Measurements from ENCODE around the gene HDGFL2.

HDGFL2 gene

DNA sequence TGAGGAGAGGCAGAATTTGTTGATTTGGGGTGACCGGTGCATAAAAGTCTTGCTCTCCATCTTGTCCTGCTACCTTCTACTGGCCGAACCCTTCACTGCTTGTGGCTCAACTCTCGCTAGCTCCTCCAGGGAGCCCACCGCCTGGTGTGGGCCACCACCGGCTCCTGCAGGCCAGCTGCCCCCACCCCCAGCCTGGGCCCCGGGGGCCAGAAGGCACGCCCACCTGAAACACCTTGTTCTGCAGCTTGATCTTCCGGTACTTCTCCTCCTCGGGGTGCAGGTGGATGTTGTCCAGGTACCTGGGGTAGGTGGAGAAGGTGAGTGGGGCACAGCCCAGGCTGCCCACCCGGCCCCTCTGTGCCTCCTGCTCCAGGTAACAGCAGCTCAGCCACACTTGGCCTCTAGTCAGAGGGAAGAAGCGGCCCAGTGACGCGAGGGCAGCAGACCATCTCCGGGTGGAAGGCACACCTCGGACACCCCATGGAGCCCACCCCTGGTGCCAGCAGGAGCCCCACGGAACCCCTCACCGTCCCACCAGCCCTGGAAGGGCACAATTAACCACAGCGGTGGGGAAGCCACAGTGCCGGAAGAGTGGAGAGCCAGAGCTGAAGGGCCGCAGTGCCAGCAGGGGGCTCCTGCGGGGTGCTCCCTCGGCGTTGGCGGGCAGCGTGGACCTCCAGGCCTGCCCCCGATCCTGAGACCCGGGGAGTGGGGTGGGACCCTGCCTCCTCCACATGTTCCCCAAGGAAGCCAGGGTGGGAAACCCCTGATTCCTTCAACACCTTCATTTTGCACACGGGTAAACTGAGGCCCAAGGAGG lies 24.6 kb upstream of the HDGFL2 start:
- Histone ChIP-seq H3K56ac (ENCODE audit: low read length) (no peak overlapping the region), H3K79me2 (ENCODE audit: control insufficient read depth, insufficient read depth, low read length) (no peaks in the 10 kb centered on the region), H4K8ac (ENCODE audit: low read depth, low read length) (no peak overlapping the region), H3K79me1 (ENCODE audit: low read length) (no peaks in the 10 kb centered on the region), H3K27me3 (ENCODE audit: insufficient read depth, low read length, poor library complexity) (no peaks in the 10 kb centered on the region), H3K4ac (ENCODE audit: low read depth, low read length) (no peak overlapping the region), H3K4me1 (ENCODE audit: control insufficient read depth, low read depth, low read length) (no peaks in the 10 kb centered on the region), H3K9ac (ENCODE audit: low read length) (no peak overlapping the region), H4K5ac (ENCODE audit: low read length) (no peak overlapping the region), H2BK15ac (replicated peaks; ENCODE audit: low read depth) (no peak overlapping the region), H3K36me3 (ENCODE audit: control insufficient read depth, insufficient read depth, low read length) (peaks cover 5% of the 10 kb centered on the region), H2BK120ac (ENCODE audit: low read depth, low read length) (no peak overlapping the region), H3K4me3 (ENCODE audit: low read length) (no peak overlapping the region), H2AK5ac (ENCODE audit: low read length) (no peak overlapping the region), H3K27ac (ENCODE audit: low read depth, low read length) (no peak overlapping the region), H3K18ac (ENCODE audit: low read length) (no peak overlapping the region), H3K23ac (ENCODE audit: low read length) (no peak overlapping the region), H3K4me2 (ENCODE audit: low read length) (no peak overlapping the region), H2BK5ac (ENCODE audit: low read length) (no peak overlapping the region)
- no CpG with 5 or more reads among the region's 28 CpGs for WGBS (ENCODE audit: extremely low coverage, insufficient coverage, low lambda C conversion rate)
- no peak for DNase-seq

DNA sequence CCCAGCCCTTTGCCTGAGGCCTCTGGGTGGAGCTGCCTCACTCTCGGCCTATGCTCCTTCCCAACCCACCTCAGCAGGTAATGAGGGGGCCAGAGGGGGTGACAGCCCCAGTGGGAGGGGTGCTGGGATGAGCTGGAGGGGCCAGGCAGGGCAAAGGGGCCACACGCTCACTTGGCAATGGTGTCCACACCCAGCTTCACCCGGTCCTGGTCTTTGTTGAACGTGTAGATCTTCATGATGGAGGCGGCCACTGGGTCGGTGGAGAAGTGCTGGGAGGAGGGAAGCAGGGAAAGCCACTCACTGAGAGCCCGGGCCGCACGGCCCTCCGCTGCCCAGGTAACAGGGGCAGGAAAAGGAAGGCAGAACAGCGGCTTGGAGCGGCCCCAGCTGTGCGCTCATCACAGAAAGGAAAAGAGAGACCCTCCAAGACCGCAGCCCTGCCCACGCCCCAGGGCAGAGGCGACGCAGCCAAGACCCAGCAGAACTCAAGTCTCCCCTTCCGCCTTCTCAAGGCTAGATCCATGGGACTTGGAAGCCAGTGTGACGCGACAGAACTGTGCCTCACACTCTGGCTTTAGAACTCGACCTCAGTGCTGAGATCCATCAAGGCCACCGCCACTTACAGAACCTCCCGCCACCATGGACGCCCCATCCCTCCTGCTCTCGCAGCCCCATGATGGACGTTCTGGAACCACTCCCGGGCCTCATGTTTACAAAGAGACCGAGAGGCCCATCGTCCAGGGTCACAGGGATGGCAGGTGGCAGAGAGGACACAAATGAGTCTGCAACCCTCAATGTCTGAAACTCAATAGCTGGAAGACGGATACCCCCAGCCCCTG lies 23.7 kb upstream of the HDGFL2 start:
- Histone ChIP-seq H3K36me3 (ENCODE audit: control insufficient read depth, insufficient read depth, low read length) (peaks cover 5% of the 10 kb centered on the region), H3K56ac (ENCODE audit: low read length) (no peak overlapping the region), H3K23ac (ENCODE audit: low read length) (no peak overlapping the region), H3K4ac (ENCODE audit: low read depth, low read length) (no peak overlapping the region), H4K5ac (ENCODE audit: low read length) (no peak overlapping the region), H3K18ac (ENCODE audit: low read length) (no peak overlapping the region), H2BK15ac (replicated peaks; ENCODE audit: low read depth) (no peak overlapping the region), H3K27ac (ENCODE audit: low read depth, low read length) (no peak overlapping the region), H3K27me3 (ENCODE audit: insufficient read depth, low read length, poor library complexity) (no peaks in the 10 kb centered on the region), H4K8ac (ENCODE audit: low read depth, low read length) (no peak overlapping the region), H2BK5ac (ENCODE audit: low read length) (no peak overlapping the region), H3K4me3 (ENCODE audit: low read length) (no peak overlapping the region), H3K79me2 (ENCODE audit: control insufficient read depth, insufficient read depth, low read length) (no peaks in the 10 kb centered on the region), H2BK120ac (ENCODE audit: low read depth, low read length) (no peak overlapping the region), H3K4me2 (ENCODE audit: low read length) (no peak overlapping the region), H3K9ac (ENCODE audit: low read length) (no peak overlapping the region), H3K79me1 (ENCODE audit: low read length) (no peaks in the 10 kb centered on the region), H3K4me1 (ENCODE audit: control insufficient read depth, low read depth, low read length) (no peaks in the 10 kb centered on the region), H2AK5ac (ENCODE audit: low read length) (no peak overlapping the region)
- WGBS (ENCODE audit: extremely low coverage, insufficient coverage, low lambda C conversion rate), result no CpG with 5 or more reads among the region's 30 CpGs
- no peak for DNase-seq

DNA sequence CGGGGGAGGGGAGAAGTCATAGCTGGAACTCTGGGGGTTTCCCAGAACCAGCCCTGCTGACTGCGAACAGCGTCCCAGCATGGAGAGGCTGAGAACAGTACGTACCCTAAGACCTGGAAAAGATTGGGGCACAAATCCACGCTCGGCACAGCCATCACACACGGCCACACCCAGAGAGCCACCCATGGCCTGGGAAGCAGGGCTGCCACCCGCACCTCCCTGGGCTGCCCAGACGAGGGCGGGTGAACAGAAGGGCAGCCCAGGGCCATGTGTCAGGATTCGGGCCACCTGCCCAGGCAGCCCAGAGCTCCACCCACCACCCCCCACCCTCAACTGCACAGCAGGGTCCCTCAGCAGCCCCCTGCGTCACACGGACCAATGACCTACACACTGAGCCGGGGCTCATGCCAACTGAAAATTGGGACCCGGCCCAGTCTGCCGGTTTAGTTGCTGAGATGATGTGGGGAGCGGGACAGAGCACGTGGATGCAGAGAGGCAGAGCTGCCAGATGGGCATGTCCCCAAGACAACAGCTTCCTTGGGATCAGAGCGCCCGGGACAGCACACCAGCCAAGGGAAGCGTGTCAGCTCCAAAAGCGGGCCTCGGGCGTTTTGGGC lies 23.0 kb upstream of the HDGFL2 start:
- H2BK15ac ChIP-seq (replicated peaks; ENCODE audit: low read depth), result no peak overlapping the region
- H3K4me1 ChIP-seq (ENCODE audit: control insufficient read depth, low read depth, low read length), result no peaks in the 10 kb centered on the region
- no CpG with 5 or more reads among the region's 24 CpGs for WGBS (ENCODE audit: extremely low coverage, insufficient coverage, low lambda C conversion rate)
- H3K4me2 ChIP-seq (ENCODE audit: low read length), result no peak overlapping the region
- H3K36me3 ChIP-seq (ENCODE audit: control insufficient read depth, insufficient read depth, low read length), result peaks cover 5% of the 10 kb centered on the region
- H3K27ac ChIP-seq (ENCODE audit: low read depth, low read length), result no peak overlapping the region
- H3K4me3 ChIP-seq (ENCODE audit: low read length), result no peak overlapping the region
- H4K8ac ChIP-seq (ENCODE audit: low read depth, low read length), result no peak overlapping the region
- H2BK120ac ChIP-seq (ENCODE audit: low read depth, low read length), result no peak overlapping the region
- no peaks in the 10 kb centered on the region for H3K79me2 ChIP-seq (ENCODE audit: control insufficient read depth, insufficient read depth, low read length)
- H3K27me3 ChIP-seq (ENCODE audit: insufficient read depth, low read length, poor library complexity), result no peaks in the 10 kb centered on the region
- no peak overlapping the region for H2BK5ac ChIP-seq (ENCODE audit: low read length)
- H3K23ac ChIP-seq (ENCODE audit: low read length), result no peak overlapping the region
- H3K4ac ChIP-seq (ENCODE audit: low read depth, low read length), result no peak overlapping the region
- no peak for DNase-seq
- H2AK5ac ChIP-seq (ENCODE audit: low read length), result no peak overlapping the region
- H3K56ac ChIP-seq (ENCODE audit: low read length), result no peak overlapping the region
- H3K9ac ChIP-seq (ENCODE audit: low read length), result no peak overlapping the region
- no peak overlapping the region for H4K5ac ChIP-seq (ENCODE audit: low read length)
- H3K79me1 ChIP-seq (ENCODE audit: low read length), result no peaks in the 10 kb centered on the region
- no peak overlapping the region for H3K18ac ChIP-seq (ENCODE audit: low read length)

DNA sequence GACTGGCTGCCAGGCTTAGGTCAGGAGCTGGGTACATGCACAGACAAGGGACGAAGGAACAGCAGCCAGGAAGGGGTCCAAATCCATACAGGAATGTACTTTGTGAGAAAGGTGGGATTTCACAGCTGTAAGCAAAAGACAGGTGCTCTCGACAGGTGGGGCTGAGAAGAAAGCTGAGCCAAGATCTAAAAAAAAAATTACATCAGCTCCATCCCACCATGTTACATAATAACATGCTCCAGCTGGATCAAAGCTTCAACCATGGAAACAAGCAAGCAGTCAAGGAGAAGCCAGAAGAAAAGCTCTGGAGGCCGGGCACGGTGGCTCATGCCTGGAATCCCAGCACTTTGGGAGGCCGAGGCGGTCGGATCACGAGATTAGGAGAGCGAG lies 22.5 kb upstream of the HDGFL2 start:
- H3K79me2 ChIP-seq (ENCODE audit: control insufficient read depth, insufficient read depth, low read length), result no peaks in the 10 kb centered on the region
- H3K4ac ChIP-seq (ENCODE audit: low read depth, low read length), result no peak overlapping the region
- H2BK15ac ChIP-seq (replicated peaks; ENCODE audit: low read depth), result no peak overlapping the region
- no CpG with 5 or more reads among the region's 9 CpGs for WGBS (ENCODE audit: extremely low coverage, insufficient coverage, low lambda C conversion rate)
- no peaks in the 10 kb centered on the region for H3K4me1 ChIP-seq (ENCODE audit: control insufficient read depth, low read depth, low read length)
- H4K8ac ChIP-seq (ENCODE audit: low read depth, low read length), result no peak overlapping the region
- no peak overlapping the region for H3K18ac ChIP-seq (ENCODE audit: low read length)
- H3K36me3 ChIP-seq (ENCODE audit: control insufficient read depth, insufficient read depth, low read length), result peaks cover 5% of the 10 kb centered on the region
- no peak overlapping the region for H2BK120ac ChIP-seq (ENCODE audit: low read depth, low read length)
- no peak overlapping the region for H3K9ac ChIP-seq (ENCODE audit: low read length)
- no peaks in the 10 kb centered on the region for H3K79me1 ChIP-seq (ENCODE audit: low read length)
- H3K23ac ChIP-seq (ENCODE audit: low read length), result no peak overlapping the region
- DNase-seq, result no peak
- no peak overlapping the region for H3K4me3 ChIP-seq (ENCODE audit: low read length)
- no peaks in the 10 kb centered on the region for H3K27me3 ChIP-seq (ENCODE audit: insufficient read depth, low read length, poor library complexity)
- H2BK5ac ChIP-seq (ENCODE audit: low read length), result no peak overlapping the region
- H2AK5ac ChIP-seq (ENCODE audit: low read length), result no peak overlapping the region
- no peak overlapping the region for H3K27ac ChIP-seq (ENCODE audit: low read depth, low read length)
- H3K4me2 ChIP-seq (ENCODE audit: low read length), result no peak overlapping the region
- no peak overlapping the region for H3K56ac ChIP-seq (ENCODE audit: low read length)
- no peak overlapping the region for H4K5ac ChIP-seq (ENCODE audit: low read length)

DNA sequence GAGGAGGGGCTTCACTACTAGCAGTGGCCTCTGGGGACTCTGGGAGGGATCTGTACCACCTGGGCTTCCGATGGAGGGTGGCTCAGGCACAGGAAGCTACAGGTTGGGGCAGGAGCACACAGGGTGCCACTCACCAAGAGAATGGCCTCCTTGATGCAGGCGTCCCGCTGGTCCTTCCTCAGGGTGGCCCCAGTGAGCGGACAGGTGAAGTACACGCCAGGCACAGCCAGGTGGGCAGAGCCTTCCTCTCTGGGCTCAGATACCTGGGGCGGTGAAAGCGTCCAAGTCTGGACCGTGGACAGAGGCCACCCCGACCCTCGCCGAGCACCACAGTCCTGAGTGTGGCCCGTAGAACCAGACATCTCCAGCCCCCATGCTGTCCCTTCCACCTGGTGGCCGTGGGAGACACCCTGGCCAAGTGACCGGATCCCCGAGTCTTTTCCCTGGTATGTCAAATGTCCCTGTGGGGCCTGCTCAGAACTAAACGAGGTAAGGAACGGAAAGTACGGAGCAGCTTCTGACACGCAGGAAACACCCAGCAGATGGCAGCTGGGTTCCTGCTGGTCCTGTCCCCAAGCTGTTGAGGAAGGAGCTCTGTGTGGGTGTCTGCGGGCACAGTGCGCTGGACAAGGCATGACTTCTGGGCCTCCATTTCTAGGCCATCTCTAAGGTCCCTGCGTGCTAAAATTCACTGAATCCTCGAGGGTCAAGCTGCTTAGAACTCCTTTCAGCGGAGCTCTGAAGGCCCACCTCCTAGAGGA lies 19.7 kb upstream of the HDGFL2 start:
- H4K8ac ChIP-seq (ENCODE audit: low read depth, low read length), result no peak overlapping the region
- WGBS (ENCODE audit: extremely low coverage, insufficient coverage, low lambda C conversion rate), result no CpG with 5 or more reads among the region's 24 CpGs
- H2AK5ac ChIP-seq (ENCODE audit: low read length), result no peak overlapping the region
- no peaks in the 10 kb centered on the region for H3K4me1 ChIP-seq (ENCODE audit: control insufficient read depth, low read depth, low read length)
- H4K5ac ChIP-seq (ENCODE audit: low read length), result no peak overlapping the region
- H3K4me3 ChIP-seq (ENCODE audit: low read length), result no peak overlapping the region
- no peak overlapping the region for H3K56ac ChIP-seq (ENCODE audit: low read length)
- H3K36me3 ChIP-seq (ENCODE audit: control insufficient read depth, insufficient read depth, low read length), result no peaks in the 10 kb centered on the region
- H3K23ac ChIP-seq (ENCODE audit: low read length), result no peak overlapping the region
- H3K79me2 ChIP-seq (ENCODE audit: control insufficient read depth, insufficient read depth, low read length), result no peaks in the 10 kb centered on the region
- H3K27ac ChIP-seq (ENCODE audit: low read depth, low read length), result no peak overlapping the region
- H3K18ac ChIP-seq (ENCODE audit: low read length), result no peak overlapping the region
- H3K4me2 ChIP-seq (ENCODE audit: low read length), result no peak overlapping the region
- peaks cover 4% of the 10 kb centered on the region for H3K79me1 ChIP-seq (ENCODE audit: low read length)
- H2BK120ac ChIP-seq (ENCODE audit: low read depth, low read length), result no peak overlapping the region
- DNase-seq, result no peak
- H3K9ac ChIP-seq (ENCODE audit: low read length), result no peak overlapping the region
- no peaks in the 10 kb centered on the region for H3K27me3 ChIP-seq (ENCODE audit: insufficient read depth, low read length, poor library complexity)
- no peak overlapping the region for H2BK15ac ChIP-seq (replicated peaks; ENCODE audit: low read depth)
- no peak overlapping the region for H2BK5ac ChIP-seq (ENCODE audit: low read length)
- no peak overlapping the region for H3K4ac ChIP-seq (ENCODE audit: low read depth, low read length)

All from mesendoderm (in vitro differentiated cells).